ENCODE data around the gene PTPRM.

DNA sequence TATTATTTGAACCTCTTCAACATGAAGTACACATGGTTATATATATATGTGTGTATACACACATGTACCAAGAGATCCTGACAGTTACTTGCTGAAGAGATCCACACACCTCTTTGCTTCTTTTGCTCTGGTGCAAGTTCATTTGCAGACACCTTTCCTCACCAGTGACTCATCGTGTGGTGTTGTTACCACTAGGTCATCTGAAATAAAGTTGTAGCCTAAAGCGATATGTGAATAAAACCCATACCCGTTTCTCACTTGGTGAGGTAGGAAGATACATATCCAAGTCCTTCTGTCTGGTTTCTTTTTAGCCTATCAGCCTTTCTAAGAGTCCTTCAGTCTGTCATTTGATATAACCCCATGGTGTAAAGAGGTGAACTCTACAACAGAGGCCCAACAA, 662.7 kb downstream of the PTPRM start:
- TF ChIP-seq, protein P1, sequence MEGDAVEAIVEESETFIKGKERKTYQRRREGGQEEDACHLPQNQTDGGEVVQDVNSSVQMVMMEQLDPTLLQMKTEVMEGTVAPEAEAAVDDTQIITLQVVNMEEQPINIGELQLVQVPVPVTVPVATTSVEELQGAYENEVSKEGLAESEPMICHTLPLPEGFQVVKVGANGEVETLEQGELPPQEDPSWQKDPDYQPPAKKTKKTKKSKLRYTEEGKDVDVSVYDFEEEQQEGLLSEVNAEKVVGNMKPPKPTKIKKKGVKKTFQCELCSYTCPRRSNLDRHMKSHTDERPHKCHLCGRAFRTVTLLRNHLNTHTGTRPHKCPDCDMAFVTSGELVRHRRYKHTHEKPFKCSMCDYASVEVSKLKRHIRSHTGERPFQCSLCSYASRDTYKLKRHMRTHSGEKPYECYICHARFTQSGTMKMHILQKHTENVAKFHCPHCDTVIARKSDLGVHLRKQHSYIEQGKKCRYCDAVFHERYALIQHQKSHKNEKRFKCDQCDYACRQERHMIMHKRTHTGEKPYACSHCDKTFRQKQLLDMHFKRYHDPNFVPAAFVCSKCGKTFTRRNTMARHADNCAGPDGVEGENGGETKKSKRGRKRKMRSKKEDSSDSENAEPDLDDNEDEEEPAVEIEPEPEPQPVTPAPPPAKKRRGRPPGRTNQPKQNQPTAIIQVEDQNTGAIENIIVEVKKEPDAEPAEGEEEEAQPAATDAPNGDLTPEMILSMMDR (IDR thresholded peaks at IDR 0.05; ENCODE audit: insufficient read depth, low read length, poor library complexity, severe bottlenecking) = no peak
- no peak for TF ChIP-seq EZH2phosphoT487 (conservative IDR thresholded peaks at IDR 0.05; ENCODE audit: low read length)

All from SU-DHL-6 (cell line).